KOPT-K1 (cell line): ENCODE results near the gene CCDC141.

Experiments used
- H3K27ac ChIP-seq: fragments of 200-600 bp; sonication (generic); 2 replicates; pipeline ENCODE4 v1.5.1; 2016; ENCODE audit warnings: antibody characterized with exemption, mild to moderate bottlenecking, low read depth, low read length; ENCODE audit not compliant: poor library complexity, severe bottlenecking
- H3K36me3 ChIP-seq: fragments of 200-600 bp; sonication (generic); 2 replicates; pipeline ENCODE4 v1.5.1; 2017; ENCODE audit warnings: antibody characterized with exemption, mild to moderate bottlenecking, low read length, moderate library complexity; ENCODE audit not compliant: insufficient read depth
- H3K9me3 ChIP-seq: fragments of 200-600 bp; sonication (generic); 2 replicates; pipeline ENCODE4 v1.5.1; 2017; ENCODE audit warnings: antibody characterized with exemption, low read length, mild to moderate bottlenecking; ENCODE audit not compliant: insufficient read depth, poor library complexity, severe bottlenecking

Gene CCDC141

GRCh38 chr2:178917555-178917954 lies 132.4 kb downstream of the CCDC141 start:
- no peaks in the 10 kb centered on the region for H3K9me3 ChIP-seq
- H3K36me3 ChIP-seq: no peaks in the 10 kb centered on the region
- no peak overlapping the region for H3K27ac ChIP-seq

DNA sequence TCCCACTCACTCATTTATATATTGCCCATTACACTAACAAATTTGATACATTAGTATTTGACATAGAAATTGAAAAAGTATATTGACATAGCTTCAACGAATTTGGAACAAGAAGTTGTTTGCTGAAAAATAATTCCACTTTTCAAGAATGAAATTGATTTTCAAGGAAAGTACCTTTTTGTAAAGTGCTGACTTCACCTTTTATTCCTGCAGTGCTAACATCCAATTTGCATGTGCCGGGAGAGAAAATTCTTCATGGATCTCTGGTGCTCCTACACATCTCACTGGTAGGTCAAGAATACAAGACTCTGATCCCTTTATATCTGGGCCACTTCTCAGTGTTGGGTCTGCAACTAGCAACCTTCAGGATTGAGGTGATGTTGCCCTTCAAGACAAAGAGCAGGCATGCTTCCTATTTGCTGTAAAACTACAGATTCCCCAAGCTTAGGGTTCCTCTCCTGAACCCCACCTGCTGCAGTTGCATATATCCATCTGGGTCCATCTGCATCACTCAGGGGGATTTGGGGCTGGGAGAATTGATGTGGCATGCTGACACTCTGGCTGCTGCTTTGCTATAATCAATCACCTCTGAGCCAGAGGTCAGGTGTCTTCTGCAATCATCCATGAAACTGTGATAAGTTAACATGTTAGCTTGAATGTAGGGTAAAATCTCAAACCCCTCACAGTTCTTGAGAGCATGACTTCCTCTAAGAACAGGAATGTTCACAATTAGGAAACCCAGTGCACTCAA lies 134.3 kb downstream of the CCDC141 start:
- Histone ChIP-seq H3K36me3 (no peaks in the 10 kb centered on the region), H3K27ac (no peak overlapping the region), H3K9me3 (no peaks in the 10 kb centered on the region)

- H3K36me3 ChIP-seq: no peaks in the 10 kb centered on the region
- no peak overlapping the region for H3K27ac ChIP-seq
- H3K9me3 ChIP-seq: no peaks in the 10 kb centered on the region
Observed at GRCh38 chr2:178914259-178914849, 135.6 kb downstream of the CCDC141 start.

DNA sequence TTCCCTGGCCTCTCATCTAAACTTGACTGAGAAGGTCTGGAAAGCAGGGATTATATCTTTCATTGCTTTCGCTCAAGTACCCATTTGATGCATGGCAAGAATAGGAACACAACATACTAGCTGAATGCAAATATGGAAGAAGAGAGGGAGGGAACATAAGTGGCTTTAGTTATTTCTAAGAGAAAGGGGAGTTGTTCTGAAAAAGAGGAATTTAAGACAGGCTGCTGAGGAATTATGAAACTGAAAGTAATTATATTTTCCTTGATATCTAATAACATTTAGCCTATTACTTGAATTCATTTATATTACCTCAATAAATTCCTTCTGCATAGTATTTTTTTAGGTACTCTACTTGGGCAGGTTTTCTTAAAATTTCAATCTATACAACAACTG lies 136.9 kb downstream of the CCDC141 start:
- H3K27ac ChIP-seq: no peak overlapping the region

DNA sequence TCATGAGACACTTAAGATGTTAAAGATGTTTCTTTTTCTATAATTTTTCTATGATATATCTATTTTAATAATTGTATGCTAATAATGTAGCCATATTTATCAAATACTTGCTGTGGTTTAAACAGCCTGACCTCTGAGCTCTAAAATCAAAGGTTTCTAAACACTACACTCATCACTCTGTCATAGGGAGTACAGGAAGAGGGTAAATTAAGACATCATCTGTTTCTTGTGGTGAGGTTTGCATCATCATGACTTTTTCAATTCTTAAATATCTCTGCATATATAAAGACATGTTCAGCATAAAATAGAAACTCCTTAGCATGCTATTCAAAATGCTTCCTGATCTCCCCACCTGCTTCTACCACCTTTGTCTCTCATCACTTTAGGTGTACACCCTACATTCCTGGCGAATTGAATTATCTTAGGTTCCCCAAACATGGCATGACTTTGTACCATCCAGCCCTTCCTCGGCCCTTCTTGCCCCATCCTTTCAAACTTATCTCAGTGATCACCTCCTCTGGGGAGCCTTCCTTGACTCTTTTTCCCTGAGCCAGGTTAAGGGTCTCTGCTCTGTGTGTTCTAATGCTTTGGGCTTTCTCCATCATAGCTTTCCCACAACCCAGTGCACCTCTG lies 137.4 kb downstream of the CCDC141 start:
- H3K36me3 ChIP-seq: no peaks in the 10 kb centered on the region
- no peaks in the 10 kb centered on the region for H3K9me3 ChIP-seq

More for the DNA sequence above, 136.9 kb downstream of the CCDC141 start:
- Histone ChIP-seq H3K36me3 (no peaks in the 10 kb centered on the region), H3K9me3 (no peaks in the 10 kb centered on the region)

GRCh38 chr2:178911039-178911438 lies 138.9 kb downstream of the CCDC141 start:
- Histone ChIP-seq H3K27ac (no peak overlapping the region), H3K9me3 (no peaks in the 10 kb centered on the region)

More for the DNA sequence above, 137.4 kb downstream of the CCDC141 start:
- H3K27ac ChIP-seq: no peak overlapping the region

GRCh38 chr2:178910005-178910404 lies 139.9 kb downstream of the CCDC141 start:
- Histone ChIP-seq H3K9me3 (no peaks in the 10 kb centered on the region), H3K27ac (no peak overlapping the region)

More at GRCh38 chr2:178911039-178911438, 138.9 kb downstream of the CCDC141 start:
- no peaks in the 10 kb centered on the region for H3K36me3 ChIP-seq

DNA sequence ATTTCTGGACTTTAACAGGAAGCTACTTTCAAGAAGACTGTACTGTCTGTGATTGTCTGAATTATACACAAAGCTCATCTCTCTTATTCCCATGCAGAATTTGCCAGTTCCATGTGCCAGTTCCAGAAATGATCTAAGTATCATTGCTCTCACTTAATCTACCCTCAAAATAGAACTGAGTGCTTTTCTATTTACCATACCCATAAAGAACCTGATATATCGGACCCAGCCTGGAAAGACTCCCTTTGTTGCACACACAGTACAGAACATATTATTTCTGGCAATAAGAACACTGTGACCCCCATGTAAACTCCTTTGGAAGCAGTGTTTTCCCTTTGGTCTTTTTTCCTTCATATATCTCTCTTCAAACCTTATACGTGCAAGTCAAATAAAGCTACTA lies 140.4 kb downstream of the CCDC141 start:
- no peaks in the 10 kb centered on the region for H3K9me3 ChIP-seq
- H3K36me3 ChIP-seq: no peaks in the 10 kb centered on the region
- H3K27ac ChIP-seq: no peak overlapping the region

More at GRCh38 chr2:178910005-178910404, 139.9 kb downstream of the CCDC141 start:
- H3K36me3 ChIP-seq: no peaks in the 10 kb centered on the region

GRCh38 chr2:178908810-178909209 lies 141.1 kb downstream of the CCDC141 start:
- H3K9me3 ChIP-seq: no peaks in the 10 kb centered on the region
- H3K36me3 ChIP-seq: no peaks in the 10 kb centered on the region
- H3K27ac ChIP-seq: no peak overlapping the region

DNA sequence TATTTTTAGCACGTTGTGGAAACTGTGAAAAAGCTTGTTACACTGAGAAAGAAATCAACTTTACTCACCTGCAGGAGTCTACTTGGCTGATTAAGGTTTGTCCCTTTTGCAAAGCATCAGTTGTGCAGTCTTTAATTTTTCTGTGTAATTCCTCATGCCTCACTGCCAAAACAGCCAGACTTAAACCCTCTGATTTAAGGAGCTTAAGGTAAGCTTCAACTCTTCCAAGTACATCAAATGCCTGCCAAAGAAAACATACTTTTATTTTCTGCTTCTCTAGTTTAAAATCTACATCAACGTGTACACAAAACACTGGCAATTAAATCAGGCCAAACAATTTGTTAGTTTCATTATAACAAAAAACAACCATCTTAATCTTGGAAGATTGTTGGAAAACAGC lies 144.7 kb downstream of the CCDC141 start:
- Histone ChIP-seq H3K27ac (no peak overlapping the region), H3K9me3 (no peaks in the 10 kb centered on the region)

DNA sequence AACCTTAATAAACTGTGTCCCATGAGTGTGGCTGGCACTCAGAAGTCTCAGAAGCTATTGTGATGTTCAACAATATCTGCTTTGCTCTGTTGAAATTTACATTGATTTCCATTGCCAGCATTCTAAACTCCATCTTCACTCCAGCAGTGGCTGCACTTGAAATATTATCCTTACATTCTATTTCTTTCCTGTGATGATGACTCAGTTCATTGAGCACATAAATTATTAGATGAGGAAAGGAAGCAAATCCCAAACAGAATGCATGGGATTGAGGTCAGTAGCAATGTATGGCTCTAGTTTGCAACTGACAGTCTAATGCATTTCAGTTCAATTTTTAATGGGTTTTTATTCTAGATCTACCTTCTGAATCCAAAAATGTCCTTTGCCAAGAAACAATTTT lies 150.3 kb downstream of the CCDC141 start:
- no peaks in the 10 kb centered on the region for H3K9me3 ChIP-seq
- no peak overlapping the region for H3K27ac ChIP-seq
- H3K36me3 ChIP-seq: no peaks in the 10 kb centered on the region

More for the DNA sequence above, 144.7 kb downstream of the CCDC141 start:
- H3K36me3 ChIP-seq: no peaks in the 10 kb centered on the region

DNA sequence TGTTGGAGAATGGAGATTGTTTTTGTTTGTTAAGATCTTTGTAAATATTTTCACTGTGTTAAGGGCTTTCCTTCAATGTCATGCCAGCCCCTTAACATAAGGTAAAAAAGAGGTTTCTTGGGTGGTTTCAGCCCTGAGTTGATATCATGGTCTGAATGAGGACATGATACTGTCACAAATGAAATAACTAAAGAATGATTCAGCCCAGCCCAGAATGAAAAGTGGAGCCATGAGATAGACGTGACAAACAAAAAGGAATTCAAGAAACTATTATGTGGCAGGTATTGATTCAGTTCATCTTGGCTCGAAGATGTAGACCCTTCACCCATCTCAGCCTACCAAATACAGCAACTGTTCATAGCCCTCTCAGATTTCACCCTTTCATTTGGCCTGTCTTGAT lies 154.1 kb downstream of the CCDC141 start:
- Histone ChIP-seq H3K27ac (no peak overlapping the region), H3K36me3 (no peaks in the 10 kb centered on the region), H3K9me3 (no peaks in the 10 kb centered on the region)

GRCh38 chr2:178895171-178895570 lies 154.8 kb downstream of the CCDC141 start:
- Histone ChIP-seq H3K36me3 (no peaks in the 10 kb centered on the region), H3K9me3 (no peaks in the 10 kb centered on the region), H3K27ac (no peak overlapping the region)

GRCh38 chr2:178892751-178893625 lies 156.9 kb downstream of the CCDC141 start:
- no peaks in the 10 kb centered on the region for H3K36me3 ChIP-seq
- H3K9me3 ChIP-seq: no peaks in the 10 kb centered on the region
- no peak overlapping the region for H3K27ac ChIP-seq
